Prostate gland (tissue), 2 donors: ENCODE results near the gene C19orf33.

Source experiments
- POLR2A ChIP-seq: fragments of 450-650 bp; IDR thresholded peaks from one replicate; pipeline ENCODE4 v1.6.1; 2016; ENCODE audit warnings: antibody characterized with exemption, mild to moderate bottlenecking
- TF ChIP-seq, protein P1 (sequence below), 4 experiments: fragments of 200-600 bp in 2 of 4; fragments of 450-650 bp in 2 of 4; sonication (generic) in 2 of 4; IDR thresholded peaks; 1 replicate in 3 of 4; 2 replicates in 1 of 4; pipeline ENCODE4 v1.5.1; 2016 to 2019; ENCODE audit warnings: antibody characterized with exemption in 4 of 4, mild to moderate bottlenecking in 2 of 4, moderate library complexity in 2 of 4

DNA sequence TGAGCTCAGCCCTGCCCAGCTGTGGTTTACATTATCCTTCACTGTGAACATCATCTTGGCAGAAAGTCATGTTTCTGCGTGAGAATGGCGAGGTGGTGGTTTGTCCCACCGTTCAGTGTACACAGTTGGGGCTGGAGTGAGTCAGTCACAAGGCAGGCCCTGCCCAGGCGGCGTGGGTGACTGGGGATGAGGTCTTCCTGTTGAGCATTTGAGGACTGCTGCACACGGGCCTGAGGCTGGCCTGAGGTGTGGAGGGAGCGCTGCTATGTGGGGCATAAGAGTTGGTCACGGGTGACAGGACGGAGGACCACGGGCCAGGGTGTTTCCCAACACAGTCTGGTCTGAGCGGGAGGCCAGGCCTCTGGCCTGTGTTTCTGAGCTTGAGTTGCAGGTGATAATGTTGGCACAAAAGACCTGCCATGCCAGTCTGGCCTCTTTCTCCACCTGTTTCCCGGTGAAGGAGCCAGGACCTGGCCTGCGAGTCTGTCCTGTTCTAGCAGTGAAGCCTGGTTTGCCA lies 13.4 kb upstream of the C19orf33 start:
- TF ChIP-seq, protein P1, sequence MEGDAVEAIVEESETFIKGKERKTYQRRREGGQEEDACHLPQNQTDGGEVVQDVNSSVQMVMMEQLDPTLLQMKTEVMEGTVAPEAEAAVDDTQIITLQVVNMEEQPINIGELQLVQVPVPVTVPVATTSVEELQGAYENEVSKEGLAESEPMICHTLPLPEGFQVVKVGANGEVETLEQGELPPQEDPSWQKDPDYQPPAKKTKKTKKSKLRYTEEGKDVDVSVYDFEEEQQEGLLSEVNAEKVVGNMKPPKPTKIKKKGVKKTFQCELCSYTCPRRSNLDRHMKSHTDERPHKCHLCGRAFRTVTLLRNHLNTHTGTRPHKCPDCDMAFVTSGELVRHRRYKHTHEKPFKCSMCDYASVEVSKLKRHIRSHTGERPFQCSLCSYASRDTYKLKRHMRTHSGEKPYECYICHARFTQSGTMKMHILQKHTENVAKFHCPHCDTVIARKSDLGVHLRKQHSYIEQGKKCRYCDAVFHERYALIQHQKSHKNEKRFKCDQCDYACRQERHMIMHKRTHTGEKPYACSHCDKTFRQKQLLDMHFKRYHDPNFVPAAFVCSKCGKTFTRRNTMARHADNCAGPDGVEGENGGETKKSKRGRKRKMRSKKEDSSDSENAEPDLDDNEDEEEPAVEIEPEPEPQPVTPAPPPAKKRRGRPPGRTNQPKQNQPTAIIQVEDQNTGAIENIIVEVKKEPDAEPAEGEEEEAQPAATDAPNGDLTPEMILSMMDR (IDR thresholded peaks at IDR 0.05) = no peak
- no peak for TF ChIP-seq POLR2A
